Panc1 (cell line): ENCODE data around the gene CLP1.

Experiments used
- POLR2AphosphoS5 ChIP-seq: IDR thresholded peaks from 2 replicates; pipeline ENCODE4 v1.6.1; 2012; ENCODE audit warnings: mild to moderate bottlenecking, low read depth, low read length, moderate library complexity
- TCF7L2 ChIP-seq: IDR thresholded peaks from 2 replicates; pipeline ENCODE4 v1.6.1; 2011; ENCODE audit warnings: mild to moderate bottlenecking, low read depth, low read length, inconsistent platforms
- TF ChIP-seq, protein P1 (sequence below): fragments of 450-650 bp; IDR thresholded peaks from 2 replicates; pipeline ENCODE4 v1.5.1; 2017; ENCODE audit warnings: mild to moderate bottlenecking

- TF ChIP-seq, protein P1, sequence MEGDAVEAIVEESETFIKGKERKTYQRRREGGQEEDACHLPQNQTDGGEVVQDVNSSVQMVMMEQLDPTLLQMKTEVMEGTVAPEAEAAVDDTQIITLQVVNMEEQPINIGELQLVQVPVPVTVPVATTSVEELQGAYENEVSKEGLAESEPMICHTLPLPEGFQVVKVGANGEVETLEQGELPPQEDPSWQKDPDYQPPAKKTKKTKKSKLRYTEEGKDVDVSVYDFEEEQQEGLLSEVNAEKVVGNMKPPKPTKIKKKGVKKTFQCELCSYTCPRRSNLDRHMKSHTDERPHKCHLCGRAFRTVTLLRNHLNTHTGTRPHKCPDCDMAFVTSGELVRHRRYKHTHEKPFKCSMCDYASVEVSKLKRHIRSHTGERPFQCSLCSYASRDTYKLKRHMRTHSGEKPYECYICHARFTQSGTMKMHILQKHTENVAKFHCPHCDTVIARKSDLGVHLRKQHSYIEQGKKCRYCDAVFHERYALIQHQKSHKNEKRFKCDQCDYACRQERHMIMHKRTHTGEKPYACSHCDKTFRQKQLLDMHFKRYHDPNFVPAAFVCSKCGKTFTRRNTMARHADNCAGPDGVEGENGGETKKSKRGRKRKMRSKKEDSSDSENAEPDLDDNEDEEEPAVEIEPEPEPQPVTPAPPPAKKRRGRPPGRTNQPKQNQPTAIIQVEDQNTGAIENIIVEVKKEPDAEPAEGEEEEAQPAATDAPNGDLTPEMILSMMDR = no peak
- TF ChIP-seq TCF7L2 = no peak
- TF ChIP-seq POLR2AphosphoS5 = no peak
Measured at GRCh38 chr11:57622263-57622662, 35.3 kb upstream of the CLP1 start.
